ENCODE results near the gene LZTR1. TPM values are rescaled to one million over a fixed set of nuclear protein-coding genes. Genes with fewer than 3 reads are reported as not detected.
"Not testable (repeated sequence)": the region's sequence is repeated elsewhere in the genome, so short reads cannot be mapped to it uniquely, and the experiment has no call there.

The LZTR1 gene
- polyA plus RNA-seq, 2 donors = 21.1 to 39.0 TPM

- 42 to 47% methylated on average over 21 to 22 of the region's 22 CpGs for WGBS, 2 donors
- Histone ChIP-seq H3K27ac (ENCODE audit: low read depth in 2 of 2, low read length in 1 of 2) (peak overlapping the region; percentile 100), H3K27me3 (ENCODE audit: control insufficient read depth in 1 of 2, insufficient read depth in 2 of 2, low read length in 2 of 2) (no peaks in the 10 kb centered on the region), H3K36me3 (ENCODE audit: control insufficient read depth in 2 of 2, insufficient read depth in 2 of 2, low read length in 1 of 2) (peaks cover 0 to 23% of the 10 kb centered on the region in 2 donors), H3K9me3 (ENCODE audit: control insufficient read depth in 2 of 2, insufficient read depth in 1 of 2, low read depth in 1 of 2, low read length in 1 of 2) (no peaks in the 10 kb centered on the region), H3K4me3 (ENCODE audit: low read depth in 1 of 2, low read length in 2 of 2) (peak overlapping the region; percentile 74 to 80), H3K4me1 (ENCODE audit: control insufficient read depth in 2 of 2, insufficient read depth in 2 of 2, low read length in 1 of 2) (peaks cover 6 to 20% of the 10 kb centered on the region in 2 donors)
These were observed 18.3 kb downstream of the LZTR1 start for GRCh38 chr22:21000207-21000986.

- H3K4me3 ChIP-seq (ENCODE audit: low read depth in 1 of 2, low read length in 2 of 2) = peak overlapping the region; percentile 74 to 80
- H3K27me3 ChIP-seq (ENCODE audit: control insufficient read depth in 1 of 2, insufficient read depth in 2 of 2, low read length in 2 of 2) = no peaks in the 10 kb centered on the region
- peaks cover 6 to 20% of the 10 kb centered on the region in 2 donors for H3K4me1 ChIP-seq (ENCODE audit: control insufficient read depth in 2 of 2, insufficient read depth in 2 of 2, low read length in 1 of 2)
- H3K9me3 ChIP-seq (ENCODE audit: control insufficient read depth in 2 of 2, insufficient read depth in 1 of 2, low read depth in 1 of 2, low read length in 1 of 2) = no peaks in the 10 kb centered on the region
- H3K27ac ChIP-seq (ENCODE audit: low read depth in 2 of 2, low read length in 1 of 2) = peak overlapping the region; percentile 100
- peaks cover 0 to 23% of the 10 kb centered on the region in 2 donors for H3K36me3 ChIP-seq (ENCODE audit: control insufficient read depth in 2 of 2, insufficient read depth in 2 of 2, low read length in 1 of 2)
- WGBS, 2 donors = 0 to 1% methylated on average over 26 of the region's 26 CpGs
These were observed 19.0 kb downstream of the LZTR1 start for GRCh38 chr22:21000987-21001600.

GRCh38 chr22:21001601-21002325 lies 19.7 kb downstream of the LZTR1 start, which contains the start of gene THAP7:
Gene THAP7, minus strand, starts transcription at chr22:21002118. Its CDS starts 207 bp downstream, at chr22:21001911.
- Histone ChIP-seq H3K9me3 (ENCODE audit: control insufficient read depth in 2 of 2, insufficient read depth in 1 of 2, low read depth in 1 of 2, low read length in 1 of 2) (no peaks in the 10 kb centered on the region), H3K4me3 (ENCODE audit: low read depth in 1 of 2, low read length in 2 of 2) (peak within 1 kb of the TSS; percentile 74 to 80)
- WGBS, 2 donors = 0 to 1% methylated on average over 74 to 83 of the region's 83 CpGs

GRCh38 chr22:21003782-21004181 lies 21.7 kb downstream of the LZTR1 start:
- Histone ChIP-seq H3K4me1 (ENCODE audit: control insufficient read depth in 2 of 2, insufficient read depth in 2 of 2, low read length in 1 of 2) (peaks cover 6 to 18% of the 10 kb centered on the region in 2 donors), H3K27ac (ENCODE audit: low read depth in 2 of 2, low read length in 1 of 2) (no peak overlapping the region), H3K9me3 (ENCODE audit: control insufficient read depth in 2 of 2, insufficient read depth in 1 of 2, low read depth in 1 of 2, low read length in 1 of 2) (no peaks in the 10 kb centered on the region), H3K27me3 (ENCODE audit: control insufficient read depth in 1 of 2, insufficient read depth in 2 of 2, low read length in 2 of 2) (no peaks in the 10 kb centered on the region), H3K36me3 (ENCODE audit: control insufficient read depth in 2 of 2, insufficient read depth in 2 of 2, low read length in 1 of 2) (peaks cover 0 to 7% of the 10 kb centered on the region in 2 donors), H3K4me3 (ENCODE audit: low read depth in 1 of 2, low read length in 2 of 2) (no peak overlapping the region)
- WGBS, 2 donors = 84 to 88% methylated on average over 4 of the region's 4 CpGs

More at GRCh38 chr22:21001601-21002325, 19.7 kb downstream of the LZTR1 start, which contains the start of gene THAP7:
- Histone ChIP-seq H3K27me3 (ENCODE audit: control insufficient read depth in 1 of 2, insufficient read depth in 2 of 2, low read length in 2 of 2) (no peaks in the 10 kb centered on the region), H3K27ac (ENCODE audit: low read depth in 2 of 2, low read length in 1 of 2) (peak within 1 kb of the TSS; percentile 100), H3K4me1 (ENCODE audit: control insufficient read depth in 2 of 2, insufficient read depth in 2 of 2, low read length in 1 of 2) (peaks cover 6 to 20% of the 10 kb centered on the region in 2 donors), H3K36me3 (ENCODE audit: control insufficient read depth in 2 of 2, insufficient read depth in 2 of 2, low read length in 1 of 2) (peaks cover 0 to 20% of the 10 kb centered on the region in 2 donors)

DNA sequence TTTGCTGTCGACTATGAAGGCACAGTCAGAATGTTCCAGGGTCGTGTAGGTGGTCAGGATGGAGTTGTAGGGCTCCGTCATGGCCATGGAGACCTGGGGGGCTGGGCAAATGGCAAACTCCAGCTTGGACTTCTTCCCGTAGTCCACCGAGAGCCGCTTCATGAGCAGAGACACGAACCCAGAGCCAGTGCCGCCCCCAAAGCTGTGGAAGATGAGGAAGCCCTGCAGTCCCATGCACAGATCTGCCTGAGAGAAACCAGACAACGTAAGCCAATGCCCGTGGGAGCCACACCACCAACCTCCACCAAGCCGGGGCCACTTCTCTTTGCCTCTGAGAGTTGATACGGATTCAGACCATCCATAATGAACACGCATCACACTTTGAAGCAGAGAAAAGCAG lies 27.1 kb downstream of the LZTR1 start:
- H3K27ac ChIP-seq (ENCODE audit: low read depth in 2 of 2, low read length in 1 of 2); H3K9me3 ChIP-seq (ENCODE audit: control insufficient read depth in 2 of 2, insufficient read depth in 1 of 2, low read depth in 1 of 2, low read length in 1 of 2); H3K36me3 ChIP-seq (ENCODE audit: control insufficient read depth in 2 of 2, insufficient read depth in 2 of 2, low read length in 1 of 2); H3K27me3 ChIP-seq (ENCODE audit: control insufficient read depth in 1 of 2, insufficient read depth in 2 of 2, low read length in 2 of 2); H3K4me3 ChIP-seq (ENCODE audit: low read depth in 1 of 2, low read length in 2 of 2); H3K4me1 ChIP-seq (ENCODE audit: control insufficient read depth in 2 of 2, insufficient read depth in 2 of 2, low read length in 1 of 2): not testable (repeated sequence)
- WGBS, 2 donors = 86 to 87% methylated on average over 13 of the region's 13 CpGs

GRCh38 chr22:21009638-21010425 lies 27.7 kb downstream of the LZTR1 start:
- peaks cover 7 to 10% of the 10 kb centered on the region in 2 donors for H3K4me1 ChIP-seq (ENCODE audit: control insufficient read depth in 2 of 2, insufficient read depth in 2 of 2, low read length in 1 of 2)
- no peaks in the 10 kb centered on the region for H3K36me3 ChIP-seq (ENCODE audit: control insufficient read depth in 2 of 2, insufficient read depth in 2 of 2, low read length in 1 of 2)
- H3K27me3 ChIP-seq (ENCODE audit: control insufficient read depth in 1 of 2, insufficient read depth in 2 of 2, low read length in 2 of 2) = no peaks in the 10 kb centered on the region
- H3K9me3 ChIP-seq (ENCODE audit: control insufficient read depth in 2 of 2, insufficient read depth in 1 of 2, low read depth in 1 of 2, low read length in 1 of 2) = no peaks in the 10 kb centered on the region
- no peak overlapping the region for H3K4me3 ChIP-seq (ENCODE audit: low read depth in 1 of 2, low read length in 2 of 2)
- 51 to 53% methylated on average over 10 of the region's 10 CpGs for WGBS, 2 donors
- no peak overlapping the region for H3K27ac ChIP-seq (ENCODE audit: low read depth in 2 of 2, low read length in 1 of 2)

- no peak overlapping the region for H3K27ac ChIP-seq (ENCODE audit: low read depth in 2 of 2, low read length in 1 of 2)
- H3K4me3 ChIP-seq (ENCODE audit: low read depth in 1 of 2, low read length in 2 of 2) = no peak overlapping the region
- H3K36me3 ChIP-seq (ENCODE audit: control insufficient read depth in 2 of 2, insufficient read depth in 2 of 2, low read length in 1 of 2) = no peaks in the 10 kb centered on the region
- H3K27me3 ChIP-seq (ENCODE audit: control insufficient read depth in 1 of 2, insufficient read depth in 2 of 2, low read length in 2 of 2) = no peaks in the 10 kb centered on the region
- H3K9me3 ChIP-seq (ENCODE audit: control insufficient read depth in 2 of 2, insufficient read depth in 1 of 2, low read depth in 1 of 2, low read length in 1 of 2) = no peaks in the 10 kb centered on the region
- peaks cover 9 to 14% of the 10 kb centered on the region in 2 donors for H3K4me1 ChIP-seq (ENCODE audit: control insufficient read depth in 2 of 2, insufficient read depth in 2 of 2, low read length in 1 of 2)
- 86 to 97% methylated on average over 3 of the region's 3 CpGs for WGBS, 2 donors
These were observed 28.5 kb downstream of the LZTR1 start for GRCh38 chr22:21010426-21011113.

DNA sequence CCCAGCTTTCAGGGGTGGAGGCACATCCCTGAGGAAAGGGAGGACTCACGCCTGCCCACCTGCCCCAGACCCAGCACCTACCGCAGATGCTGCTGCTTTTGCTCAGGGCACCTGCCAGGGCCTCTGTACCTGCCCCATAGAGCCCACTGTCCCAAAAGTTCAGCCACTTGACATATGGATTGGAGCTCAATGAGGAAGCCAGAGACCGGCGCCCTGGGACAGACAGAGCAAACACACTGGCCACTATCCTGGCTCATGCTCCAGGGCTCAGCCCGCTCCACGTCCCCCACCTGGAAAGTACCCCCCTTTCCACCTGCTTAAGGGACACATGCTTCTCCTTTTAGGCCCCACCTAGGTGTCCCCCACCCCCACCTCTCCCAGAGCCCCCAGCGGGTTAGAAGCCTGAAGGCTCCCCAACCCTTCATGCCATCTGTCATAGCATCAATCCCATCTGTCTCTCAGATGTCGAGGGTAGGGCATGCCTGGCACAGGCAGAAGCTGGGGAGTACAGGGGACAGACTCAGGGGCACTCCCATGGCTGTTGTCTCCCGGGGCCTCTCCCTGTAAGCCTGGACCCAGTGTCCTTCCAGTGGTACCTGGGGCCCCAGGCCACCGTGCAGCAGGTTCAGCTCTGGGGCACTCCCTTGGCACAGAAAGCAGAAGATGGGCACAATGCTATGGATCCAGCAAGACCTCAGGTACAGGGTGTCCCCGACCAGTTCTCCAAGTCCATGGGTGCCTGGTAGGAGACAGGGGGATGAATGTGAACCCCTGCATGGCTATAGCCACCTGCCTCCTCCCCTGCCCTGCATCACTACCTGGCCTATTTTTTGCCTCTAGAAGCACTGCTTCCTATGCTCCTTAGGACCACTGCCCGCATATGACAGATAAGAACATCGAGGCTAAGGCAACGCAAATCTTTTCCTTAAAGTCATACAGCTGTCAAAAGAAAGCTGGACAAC lies 30.6 kb downstream of the LZTR1 start:
- Histone ChIP-seq H3K4me1 (ENCODE audit: control insufficient read depth in 2 of 2, insufficient read depth in 2 of 2, low read length in 1 of 2) (peaks cover 9 to 14% of the 10 kb centered on the region in 2 donors), H3K9me3 (ENCODE audit: control insufficient read depth in 2 of 2, insufficient read depth in 1 of 2, low read depth in 1 of 2, low read length in 1 of 2) (no peaks in the 10 kb centered on the region), H3K4me3 (ENCODE audit: low read depth in 1 of 2, low read length in 2 of 2) (no peak overlapping the region), H3K27me3 (ENCODE audit: control insufficient read depth in 1 of 2, insufficient read depth in 2 of 2, low read length in 2 of 2) (no peaks in the 10 kb centered on the region), H3K36me3 (ENCODE audit: control insufficient read depth in 2 of 2, insufficient read depth in 2 of 2, low read length in 1 of 2) (no peaks in the 10 kb centered on the region), H3K27ac (ENCODE audit: low read depth in 2 of 2, low read length in 1 of 2) (no peak overlapping the region)
- 81% methylated on average over 14 of the region's 14 CpGs for WGBS, 2 donors
